C4-2B (cell line): ENCODE results near the gene ZNF473.

ENCODE experiments used
- CTCF ChIP-seq: fragments of 450-650 bp; conservative IDR thresholded peaks from 2 replicates; pipeline ENCODE4 v1.5.1; 2017; ENCODE audit warnings: mild to moderate bottlenecking
- ZFX ChIP-seq: fragments of 450-650 bp; IDR thresholded peaks from 2 replicates; pipeline ENCODE4 v1.6.1; 2017

GRCh38 chr19:50022823-50023222 is 3.0 kb upstream of the ZNF473 start:
- TF ChIP-seq ZFX (no peak), CTCF (no peak)
